Gastroesophageal sphincter (tissue), 3 donors: Measurements from ENCODE around the gene FBP1.

ENCODE experiments used
- POLR2A ChIP-seq, 2 donors: fragments of 450-650 bp; IDR thresholded peaks; one replicate each; pipeline ENCODE4 v1.6.1; 2017; ENCODE audit warnings: antibody characterized with exemption in 2 of 2, mild to moderate bottlenecking in 2 of 2, moderate library complexity in 1 of 2
- TF ChIP-seq, protein P1 (sequence below), 4 experiments: fragments of 200-600 bp in 2 of 4; fragments of 450-650 bp in 2 of 4; sonication (generic) in 1 of 4; IDR thresholded peaks; one replicate each; pipeline ENCODE4 v1.5.1; 2017 to 2019; ENCODE audit warnings: antibody characterized with exemption in 4 of 4, mild to moderate bottlenecking in 2 of 4, moderate library complexity in 2 of 4

DNA sequence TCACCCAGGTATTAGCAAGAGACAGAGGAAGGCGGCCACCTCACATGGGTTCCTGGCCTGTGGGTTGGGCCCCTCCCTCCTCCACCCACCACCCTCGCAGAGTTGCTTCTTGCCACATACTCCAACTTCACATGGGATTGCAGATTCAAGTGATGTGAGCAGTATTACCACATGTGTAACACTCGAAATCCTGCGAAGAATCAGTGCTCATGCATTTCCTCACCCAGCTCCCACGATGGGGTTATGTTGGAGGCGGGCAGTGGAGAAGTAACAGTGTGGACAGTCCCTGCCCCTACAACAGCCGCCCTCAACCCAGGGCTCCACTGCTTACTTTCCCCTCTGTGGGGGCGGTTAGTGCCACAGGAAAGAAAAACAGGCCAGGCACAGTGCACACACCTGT is 3.9 kb upstream of the FBP1 start:
- TF ChIP-seq, protein P1, sequence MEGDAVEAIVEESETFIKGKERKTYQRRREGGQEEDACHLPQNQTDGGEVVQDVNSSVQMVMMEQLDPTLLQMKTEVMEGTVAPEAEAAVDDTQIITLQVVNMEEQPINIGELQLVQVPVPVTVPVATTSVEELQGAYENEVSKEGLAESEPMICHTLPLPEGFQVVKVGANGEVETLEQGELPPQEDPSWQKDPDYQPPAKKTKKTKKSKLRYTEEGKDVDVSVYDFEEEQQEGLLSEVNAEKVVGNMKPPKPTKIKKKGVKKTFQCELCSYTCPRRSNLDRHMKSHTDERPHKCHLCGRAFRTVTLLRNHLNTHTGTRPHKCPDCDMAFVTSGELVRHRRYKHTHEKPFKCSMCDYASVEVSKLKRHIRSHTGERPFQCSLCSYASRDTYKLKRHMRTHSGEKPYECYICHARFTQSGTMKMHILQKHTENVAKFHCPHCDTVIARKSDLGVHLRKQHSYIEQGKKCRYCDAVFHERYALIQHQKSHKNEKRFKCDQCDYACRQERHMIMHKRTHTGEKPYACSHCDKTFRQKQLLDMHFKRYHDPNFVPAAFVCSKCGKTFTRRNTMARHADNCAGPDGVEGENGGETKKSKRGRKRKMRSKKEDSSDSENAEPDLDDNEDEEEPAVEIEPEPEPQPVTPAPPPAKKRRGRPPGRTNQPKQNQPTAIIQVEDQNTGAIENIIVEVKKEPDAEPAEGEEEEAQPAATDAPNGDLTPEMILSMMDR (IDR thresholded peaks at IDR 0.05), result no peak
- TF ChIP-seq POLR2A (IDR thresholded peaks at IDR 0.05), result no peak
